HCEC 1CT (cell line): ENCODE data around the gene TCF12.
A peak's percentile ranks its signal among the peaks of the same experiment; 100 is the strongest.
"Not testable (repeated sequence)": the region's sequence is repeated elsewhere in the genome, so short reads cannot be mapped to it uniquely, and the experiment has no call there.

Source experiments
- DNase-seq: peaks from one replicate; pipeline ENCODE4 v3.0.0-alpha.2; 2017

TCF12 gene

GRCh38 chr15:57146506-57147201, 228.2 kb downstream of the TCF12 start:
- peak; percentile 49 for DNase-seq

- no peak for DNase-seq
Observed at GRCh38 chr15:57147621-57148020, 229.2 kb downstream of the TCF12 start.

GRCh38 chr15:57148262-57148661, 229.8 kb downstream of the TCF12 start:
- no peak for DNase-seq

- peak; percentile 20 for DNase-seq
Observed at GRCh38 chr15:57149196-57149595, 230.8 kb downstream of the TCF12 start.

- peak; percentile 22 for DNase-seq
Observed at GRCh38 chr15:57150066-57150865, 231.8 kb downstream of the TCF12 start.

GRCh38 chr15:57150866-57151203, 232.4 kb downstream of the TCF12 start:
- not testable (repeated sequence) for DNase-seq

- no peak for DNase-seq
Observed at GRCh38 chr15:57152133-57152532, 233.7 kb downstream of the TCF12 start.

GRCh38 chr15:57152666-57153539, 234.5 kb downstream of the TCF12 start:
- peak; percentile 65 for DNase-seq

- no peak for DNase-seq
Observed at GRCh38 chr15:57156210-57156884, 237.9 kb downstream of the TCF12 start.

- peak; percentile 64 for DNase-seq
Observed at GRCh38 chr15:57158589-57158988, 240.1 kb downstream of the TCF12 start.

GRCh38 chr15:57158997-57159668, 240.7 kb downstream of the TCF12 start:
- no peak for DNase-seq

- DNase-seq, result no peak
Observed at GRCh38 chr15:57159767-57160166, 241.3 kb downstream of the TCF12 start.

GRCh38 chr15:57160823-57161560, 242.5 kb downstream of the TCF12 start:
- DNase-seq, result peak; percentile 85

- DNase-seq, result not testable (repeated sequence)
Observed at GRCh38 chr15:57164251-57164650, 245.8 kb downstream of the TCF12 start.

- peak; percentile 26 for DNase-seq
Observed at GRCh38 chr15:57165992-57166391, 247.5 kb downstream of the TCF12 start.

GRCh38 chr15:57167821-57168395, 249.5 kb downstream of the TCF12 start:
- DNase-seq, result no peak

- DNase-seq, result no peak
Observed at GRCh38 chr15:57169643-57170042, 251.2 kb downstream of the TCF12 start.

GRCh38 chr15:57171426-57171825, 253.0 kb downstream of the TCF12 start:
- no peak for DNase-seq

- peak; percentile 39 for DNase-seq
Observed at GRCh38 chr15:57172925-57173324, 254.5 kb downstream of the TCF12 start.

- peak; percentile 81 for DNase-seq
Observed at GRCh38 chr15:57183041-57183440, 264.6 kb downstream of the TCF12 start.
